ENCODE measurements around the gene ADCY1. TPM values are rescaled to one million over a fixed set of nuclear protein-coding genes. Genes with fewer than 3 reads are reported as not detected.

Gene ADCY1
- total RNA-seq, 1 donor from 2014 or later, result 2.4 TPM

DNA sequence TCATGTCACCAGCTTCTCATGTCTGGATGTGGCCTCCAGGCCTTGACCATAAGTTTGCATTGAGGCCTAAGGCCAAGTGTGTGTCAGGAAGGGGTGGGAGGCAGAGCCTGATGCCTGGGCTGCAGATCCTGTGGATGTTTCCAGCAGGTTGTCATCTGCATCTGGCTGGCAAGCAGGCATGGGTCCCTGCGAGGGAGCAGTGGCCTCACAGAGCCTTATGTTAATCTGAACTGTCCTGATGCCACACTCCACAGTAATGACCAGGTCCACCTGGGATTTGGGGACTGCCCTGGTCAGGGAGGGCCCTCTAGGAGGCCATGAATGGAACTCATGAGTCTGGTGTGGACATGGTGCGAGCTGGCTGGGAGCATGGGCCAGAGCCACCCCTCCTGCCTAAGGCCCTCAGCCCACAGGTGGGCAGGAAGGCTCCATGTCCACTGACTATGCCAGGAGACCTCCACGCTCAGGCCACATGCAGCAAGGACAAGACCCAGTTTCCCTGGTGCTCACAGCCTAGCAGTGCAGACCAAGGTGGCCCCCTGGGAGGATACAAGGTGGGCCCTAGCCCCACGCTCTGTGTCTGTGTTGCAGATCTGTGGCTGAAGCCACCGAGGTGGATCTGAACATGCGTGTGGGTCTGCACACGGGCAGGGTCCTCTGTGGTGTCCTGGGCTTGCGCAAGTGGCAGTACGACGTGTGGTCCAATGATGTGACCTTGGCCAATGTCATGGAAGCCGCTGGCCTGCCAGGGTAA is 83.1 kb downstream of the ADCY1 start:
- Histone ChIP-seq H3K36me3 (no peaks in the 10 kb centered on the region), H3K9me3 (no peaks in the 10 kb centered on the region), H3K27ac (no peak overlapping the region), H3K4me3 (no peak overlapping the region), H3K4me1 (no peaks in the 10 kb centered on the region), H3K27me3 (ENCODE audit: low read depth) (no peaks in the 10 kb centered on the region)
- intact Hi-C loops (cut with DNase I), result no loop called here
- ATAC-seq (no peak), DNase-seq (no peak)
- TF ChIP-seq, protein P1, sequence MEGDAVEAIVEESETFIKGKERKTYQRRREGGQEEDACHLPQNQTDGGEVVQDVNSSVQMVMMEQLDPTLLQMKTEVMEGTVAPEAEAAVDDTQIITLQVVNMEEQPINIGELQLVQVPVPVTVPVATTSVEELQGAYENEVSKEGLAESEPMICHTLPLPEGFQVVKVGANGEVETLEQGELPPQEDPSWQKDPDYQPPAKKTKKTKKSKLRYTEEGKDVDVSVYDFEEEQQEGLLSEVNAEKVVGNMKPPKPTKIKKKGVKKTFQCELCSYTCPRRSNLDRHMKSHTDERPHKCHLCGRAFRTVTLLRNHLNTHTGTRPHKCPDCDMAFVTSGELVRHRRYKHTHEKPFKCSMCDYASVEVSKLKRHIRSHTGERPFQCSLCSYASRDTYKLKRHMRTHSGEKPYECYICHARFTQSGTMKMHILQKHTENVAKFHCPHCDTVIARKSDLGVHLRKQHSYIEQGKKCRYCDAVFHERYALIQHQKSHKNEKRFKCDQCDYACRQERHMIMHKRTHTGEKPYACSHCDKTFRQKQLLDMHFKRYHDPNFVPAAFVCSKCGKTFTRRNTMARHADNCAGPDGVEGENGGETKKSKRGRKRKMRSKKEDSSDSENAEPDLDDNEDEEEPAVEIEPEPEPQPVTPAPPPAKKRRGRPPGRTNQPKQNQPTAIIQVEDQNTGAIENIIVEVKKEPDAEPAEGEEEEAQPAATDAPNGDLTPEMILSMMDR (IDR thresholded peaks at IDR 0.05), result no peak

- TF ChIP-seq, protein P1 (IDR thresholded peaks at IDR 0.05), result no peak
- Histone ChIP-seq H3K27ac (no peak overlapping the region), H3K36me3 (no peaks in the 10 kb centered on the region), H3K27me3 (ENCODE audit: low read depth) (no peaks in the 10 kb centered on the region), H3K4me1 (no peaks in the 10 kb centered on the region), H3K4me3 (no peak overlapping the region), H3K9me3 (no peaks in the 10 kb centered on the region)
- intact Hi-C loops (cut with DNase I), result no loop called here
- DNase-seq (no peak), ATAC-seq (no peak)
Measured at GRCh38 chr7:45657890-45658715, 83.9 kb downstream of the ADCY1 start.

GRCh38 chr7:45658716-45659495 is 84.7 kb downstream of the ADCY1 start:
- H3K4me3 ChIP-seq, result no peak overlapping the region
- ATAC-seq (no peak), DNase-seq (no peak)
- no peaks in the 10 kb centered on the region for H3K9me3 ChIP-seq
- H3K4me1 ChIP-seq, result no peaks in the 10 kb centered on the region
- no peak overlapping the region for H3K27ac ChIP-seq
- H3K27me3 ChIP-seq (ENCODE audit: low read depth), result no peaks in the 10 kb centered on the region
- TF ChIP-seq, protein P1 (IDR thresholded peaks at IDR 0.05), result no peak
- intact Hi-C loops (cut with DNase I), result no loop called here
- H3K36me3 ChIP-seq, result no peaks in the 10 kb centered on the region

- H3K4me1 ChIP-seq, result no peaks in the 10 kb centered on the region
- H3K9me3 ChIP-seq, result no peaks in the 10 kb centered on the region
- no peak for DNase-seq
- intact Hi-C loops (cut with DNase I), result no loop called here
- no peak overlapping the region for H3K27ac ChIP-seq
- H3K4me3 ChIP-seq, result no peak overlapping the region
- ATAC-seq, result no peak
- TF ChIP-seq, protein P1 (IDR thresholded peaks at IDR 0.05), result no peak
- H3K27me3 ChIP-seq (ENCODE audit: low read depth), result no peaks in the 10 kb centered on the region
- no peaks in the 10 kb centered on the region for H3K36me3 ChIP-seq
Measured at GRCh38 chr7:45659496-45660139, 85.5 kb downstream of the ADCY1 start.
